EH (cell line): Measurements from ENCODE around the gene YTHDF1.

ENCODE experiments used
- DNase-seq: peaks from one replicate; pipeline ENCODE4 v3.0.0-alpha.2; 2015; ENCODE audit warnings: low read depth

Gene YTHDF1

GRCh38 chr20:63216041-63216848 lies at the start of gene YTHDF1:
Gene YTHDF1 (minus strand): TSS chr20:63216131. CDS start chr20:63215892, 239 bp downstream.
- DNase-seq, result peak; percentile 93

DNA sequence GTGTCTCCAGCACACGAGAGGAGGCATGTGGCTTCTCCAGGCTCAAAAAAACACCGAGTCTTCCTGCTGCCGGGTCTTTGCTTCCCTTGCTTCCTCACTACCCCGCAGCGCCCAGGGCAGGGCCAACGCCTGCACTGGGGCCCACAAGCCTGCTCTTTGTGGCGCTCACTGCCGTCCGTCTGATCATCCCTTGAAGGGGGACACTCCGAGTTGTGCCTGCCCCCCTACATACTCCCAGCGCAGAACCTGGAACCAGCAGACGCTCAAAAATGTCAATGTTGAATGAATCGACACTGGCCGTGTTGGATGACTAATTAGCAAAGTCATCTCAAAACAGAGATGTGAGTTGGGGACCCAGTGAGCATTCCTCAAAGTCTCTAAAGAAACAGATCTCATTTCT lies 48.6 kb upstream of the YTHDF1 start:
- DNase-seq, result no peak

DNA sequence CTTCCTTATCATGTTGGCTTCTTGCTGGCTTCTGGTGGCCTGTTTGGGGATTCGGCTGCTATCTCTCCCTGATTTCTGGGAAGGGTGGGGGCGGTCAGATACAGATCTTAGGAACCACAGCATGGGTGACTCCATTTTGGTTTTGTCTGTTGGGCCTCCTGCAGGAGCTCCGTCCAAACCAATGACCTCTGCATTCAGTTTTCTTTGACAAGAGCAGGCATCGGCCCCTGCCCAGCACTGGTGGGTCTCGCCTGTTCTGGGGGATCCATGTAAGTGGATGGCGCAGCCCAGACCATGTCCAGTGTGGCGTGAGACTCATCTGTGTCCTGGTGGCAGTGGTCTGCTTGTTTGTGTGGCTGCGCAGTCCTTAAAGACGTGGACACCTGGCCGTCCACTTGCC lies 48.1 kb upstream of the YTHDF1 start:
- DNase-seq, result no peak

DNA sequence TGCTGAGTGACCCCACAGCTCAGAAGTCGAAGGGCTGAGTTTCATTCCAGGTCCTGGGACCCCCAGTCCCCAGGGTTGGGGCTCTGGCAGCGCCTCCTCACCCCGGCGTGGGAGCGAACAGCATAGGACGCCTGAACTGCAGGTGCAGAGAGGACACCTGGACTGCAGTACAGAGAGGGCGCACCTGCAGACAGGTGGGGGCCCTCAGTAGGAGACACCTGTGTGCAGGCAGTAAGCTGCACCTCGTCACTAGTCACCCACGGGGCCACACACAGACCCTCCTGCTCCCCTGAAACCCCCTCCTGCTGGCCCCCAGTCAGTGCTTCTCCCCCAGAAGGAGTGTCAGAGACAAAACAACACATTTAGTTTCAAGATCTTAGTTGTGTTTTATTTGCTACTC lies 46.9 kb upstream of the YTHDF1 start:
- no peak for DNase-seq

DNA sequence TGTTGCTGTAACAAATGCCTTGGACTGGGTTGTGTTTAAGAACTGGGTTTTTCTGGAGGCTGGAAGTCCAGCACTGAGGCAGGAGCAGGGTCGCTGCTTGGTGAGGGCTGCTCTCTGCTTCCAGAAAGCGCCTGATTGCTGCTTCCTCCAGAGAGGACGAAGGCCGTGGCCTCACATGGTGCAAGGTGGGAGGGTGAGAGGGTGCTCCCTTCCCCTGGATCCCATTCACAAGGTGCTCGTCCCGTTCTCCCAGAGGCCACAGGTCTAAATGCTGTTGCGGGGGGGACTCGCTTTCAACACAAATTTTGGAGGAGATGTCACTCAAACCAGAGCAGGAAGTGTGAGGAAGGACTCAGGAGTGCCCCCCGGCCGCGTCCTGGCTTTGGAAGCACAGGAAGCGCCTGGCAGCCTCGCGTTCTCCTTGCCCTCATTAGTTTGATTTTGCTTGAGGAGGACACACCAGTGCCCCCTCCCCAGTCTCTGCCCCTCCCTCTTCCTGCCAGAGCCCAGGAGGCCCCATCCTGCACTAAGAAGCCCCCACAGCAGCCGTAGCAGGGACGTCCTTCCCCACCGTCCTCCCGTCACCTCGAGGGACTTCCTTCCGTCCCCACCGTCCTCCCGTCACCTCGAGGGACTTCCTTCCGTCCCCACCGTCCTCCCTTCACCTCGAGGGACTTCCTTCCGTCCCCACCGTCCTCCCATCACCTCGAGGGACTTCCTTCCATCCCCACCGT lies 46.0 kb upstream of the YTHDF1 start:
- no peak for DNase-seq

DNA sequence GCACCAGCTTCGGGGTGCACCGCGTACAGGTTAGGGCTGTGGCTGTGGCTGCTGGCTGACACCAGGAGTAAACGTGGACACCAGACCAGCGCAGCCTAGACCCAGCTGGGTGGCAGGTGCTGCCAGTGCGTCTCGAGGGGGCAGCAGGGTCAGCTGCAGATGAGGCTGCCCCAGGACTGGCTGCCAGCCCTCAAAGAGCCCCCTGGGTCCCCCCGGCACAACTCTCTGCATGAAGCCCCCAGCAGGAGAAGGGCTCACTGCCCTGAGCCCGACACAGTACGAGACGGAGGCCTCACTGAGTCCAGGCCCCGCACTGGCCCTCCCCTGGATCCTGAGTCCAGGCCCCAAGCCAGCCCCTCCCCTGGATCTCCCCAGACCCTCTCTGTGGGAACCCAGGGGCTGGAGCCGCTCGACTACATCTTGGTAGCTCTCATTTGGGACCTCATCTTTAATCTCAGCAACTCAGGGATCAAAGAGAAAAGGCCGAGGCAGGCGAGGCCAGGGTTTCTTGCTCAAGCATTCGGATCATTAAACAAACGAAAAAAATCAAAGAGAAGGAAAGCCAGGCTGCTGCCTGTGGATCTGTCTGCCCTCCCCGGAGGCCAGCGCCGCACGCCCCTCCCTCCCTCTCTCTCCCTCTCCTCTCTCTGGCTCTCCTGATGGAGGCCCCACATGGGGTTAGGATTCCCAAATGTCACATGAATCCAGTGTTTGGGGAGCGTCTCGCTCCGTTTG lies 45.3 kb upstream of the YTHDF1 start:
- DNase-seq, result no peak

DNA sequence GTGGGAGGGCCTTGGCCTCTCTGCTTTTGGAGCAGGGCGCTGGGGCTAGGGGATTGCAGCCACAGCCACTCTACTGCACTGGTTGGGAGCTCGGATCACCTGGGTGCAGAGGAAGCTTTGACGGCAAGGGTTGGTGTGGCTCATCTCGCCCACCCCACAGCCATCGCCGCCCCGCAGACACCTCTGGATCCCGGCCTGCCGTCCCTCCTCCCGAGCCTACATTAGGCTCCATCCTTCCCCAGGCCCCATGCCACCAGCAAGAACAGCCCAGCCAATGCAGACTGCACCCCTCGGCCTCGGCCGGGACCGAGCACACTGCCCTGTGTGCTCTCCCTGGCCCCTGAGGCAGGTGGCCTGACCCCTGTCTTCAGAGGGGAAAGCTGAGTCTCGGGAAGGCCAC lies 44.6 kb upstream of the YTHDF1 start:
- DNase-seq, result no peak

DNA sequence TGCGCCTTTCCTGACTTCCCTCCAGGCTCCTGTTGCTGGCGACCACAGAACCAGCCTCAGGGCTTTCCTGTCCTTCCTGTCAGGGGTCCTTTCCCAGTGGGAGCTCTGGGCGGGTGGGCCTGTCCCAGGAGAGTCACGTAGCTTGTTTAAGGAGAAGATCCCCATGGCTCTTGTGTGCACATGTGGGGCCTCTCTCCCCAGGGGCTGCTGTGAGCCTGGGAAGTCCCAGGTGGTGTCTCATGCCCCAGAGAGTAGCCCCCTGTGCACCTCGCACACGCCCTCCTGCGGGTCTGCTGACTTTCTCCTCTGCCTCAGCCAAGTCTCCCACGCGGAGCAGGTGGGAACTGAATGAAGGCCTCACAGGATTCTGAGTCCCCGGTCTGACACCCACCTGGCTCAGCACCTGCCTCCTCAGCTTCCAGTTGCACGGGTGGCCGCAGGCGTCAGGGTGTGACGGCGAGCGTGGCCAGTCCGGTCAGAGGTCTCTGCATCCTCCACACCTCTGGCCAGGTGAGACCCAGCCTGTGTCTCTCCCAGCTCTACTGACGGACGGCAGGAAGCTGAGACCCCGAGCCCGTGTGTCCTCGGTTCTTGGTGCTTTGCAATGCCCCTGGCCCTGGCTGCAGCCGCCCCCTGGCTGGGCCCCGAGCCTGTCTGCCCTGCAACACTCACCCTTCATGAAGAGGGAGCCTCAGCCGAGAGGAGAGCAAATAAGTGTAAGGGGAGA lies 44.0 kb upstream of the YTHDF1 start:
- DNase-seq, result no peak

- peak; percentile 38 for DNase-seq
Observed at GRCh38 chr20:63258781-63259180, 42.9 kb upstream of the YTHDF1 start.

GRCh38 chr20:63257629-63258028 lies 41.7 kb upstream of the YTHDF1 start:
- no peak for DNase-seq

DNA sequence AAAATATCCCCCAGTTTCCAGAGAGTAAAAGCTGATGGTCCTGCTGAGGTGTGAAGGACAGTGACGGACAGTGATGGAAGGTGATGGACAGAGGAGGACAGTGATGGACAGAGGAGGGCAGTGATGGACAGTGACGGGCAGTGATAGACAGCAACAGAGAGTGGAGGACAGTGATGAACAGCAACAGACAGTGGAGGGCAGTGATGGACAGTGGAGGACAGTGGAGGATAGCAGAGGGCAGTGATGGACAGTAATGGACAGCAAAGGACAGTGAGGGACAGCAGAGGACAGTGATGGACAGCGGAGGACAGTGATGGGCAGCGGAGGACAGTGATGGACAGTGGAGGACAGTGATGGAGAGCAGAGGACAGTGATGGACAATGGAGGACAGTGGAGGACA lies 41.0 kb upstream of the YTHDF1 start:
- DNase-seq, result no peak

GRCh38 chr20:63255931-63256704 lies 40.2 kb upstream of the YTHDF1 start:
- DNase-seq, result no peak

DNA sequence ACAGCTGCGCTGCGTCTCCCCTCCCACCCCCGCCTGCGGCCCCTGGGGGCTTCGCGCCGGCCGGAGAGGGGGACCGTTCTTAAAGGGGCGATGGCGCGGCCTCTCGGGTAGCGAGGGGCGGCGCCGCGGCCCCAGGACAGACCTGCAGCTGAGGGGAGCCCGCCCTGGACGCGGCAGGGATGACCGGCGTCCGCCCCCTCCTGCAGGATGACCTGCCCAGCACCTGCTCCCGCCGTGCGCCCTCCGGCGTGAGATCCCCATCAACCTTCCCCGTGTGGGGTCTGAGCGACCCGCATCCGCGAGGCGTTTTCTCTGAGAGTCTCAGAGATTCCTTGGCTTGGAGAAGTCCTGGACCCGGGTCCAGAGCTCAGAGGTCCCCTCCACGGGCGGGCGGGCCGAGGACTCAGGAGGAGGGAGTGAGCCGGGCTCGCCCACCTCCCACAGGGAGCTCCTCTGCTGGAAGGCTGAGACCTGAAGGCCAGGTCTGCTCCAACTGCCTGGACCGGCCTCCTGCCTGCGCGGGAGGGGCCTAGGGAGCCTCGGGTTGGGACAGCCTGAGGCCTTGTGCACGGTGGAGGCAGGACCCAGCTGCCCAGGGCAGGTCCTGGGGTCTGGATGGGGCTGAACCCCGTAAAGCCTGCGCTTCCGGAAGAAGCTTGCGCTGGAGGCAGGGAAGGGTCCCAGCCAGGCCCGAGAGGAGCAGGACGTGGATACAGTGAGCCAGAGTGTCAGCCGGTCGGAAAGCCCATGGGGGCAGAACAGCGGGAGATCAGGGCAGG lies 38.9 kb upstream of the YTHDF1 start:
- no peak for DNase-seq

DNA sequence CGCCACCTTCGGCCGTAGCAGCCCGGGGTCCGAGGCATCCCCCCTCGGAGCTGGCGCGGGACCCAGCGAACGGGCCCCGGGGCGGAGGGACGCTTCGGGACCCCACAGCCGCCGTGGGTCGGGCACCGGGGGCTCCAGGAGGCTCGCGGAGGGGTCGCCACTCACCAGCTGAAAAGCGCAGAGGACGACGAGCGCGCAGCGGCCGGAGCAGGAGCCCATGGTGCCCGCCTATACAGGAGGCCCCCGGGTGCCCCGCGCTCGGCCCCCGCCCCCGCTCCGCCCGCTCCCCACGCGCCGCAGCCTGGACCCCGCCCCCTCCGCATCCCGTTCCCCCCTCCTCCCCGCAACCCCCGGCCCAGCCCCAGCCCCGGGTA lies 38.3 kb upstream of the YTHDF1 start, which contains the start of gene NKAIN4:
Gene NKAIN4 (minus strand): TSS at position 232 of the 374 bp plus-strand sequence. CDS start 13 bp downstream, at position 219.
- DNase-seq, result no peak

GRCh38 chr20:63253438-63254231 lies 37.7 kb upstream of the YTHDF1 start:
- no peak for DNase-seq

DNA sequence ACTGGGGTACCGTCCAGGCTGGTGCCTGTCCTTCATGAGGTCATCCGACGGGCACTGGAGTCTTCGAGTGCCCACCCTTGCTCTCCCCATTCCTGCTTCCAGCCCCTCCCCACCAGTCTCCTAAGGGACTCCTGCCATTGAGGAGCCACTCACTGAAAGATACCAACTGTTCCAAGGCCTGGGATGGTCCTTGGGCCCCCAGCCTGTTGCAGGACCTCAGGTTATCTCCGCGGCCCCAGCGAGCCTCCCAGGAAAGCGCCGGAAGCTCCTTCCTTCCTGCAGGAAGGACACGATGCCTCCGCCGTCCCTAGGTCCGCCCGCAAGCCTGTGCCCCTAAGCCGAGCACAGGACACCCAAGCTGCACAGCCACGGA lies 37.1 kb upstream of the YTHDF1 start:
- no peak for DNase-seq

DNA sequence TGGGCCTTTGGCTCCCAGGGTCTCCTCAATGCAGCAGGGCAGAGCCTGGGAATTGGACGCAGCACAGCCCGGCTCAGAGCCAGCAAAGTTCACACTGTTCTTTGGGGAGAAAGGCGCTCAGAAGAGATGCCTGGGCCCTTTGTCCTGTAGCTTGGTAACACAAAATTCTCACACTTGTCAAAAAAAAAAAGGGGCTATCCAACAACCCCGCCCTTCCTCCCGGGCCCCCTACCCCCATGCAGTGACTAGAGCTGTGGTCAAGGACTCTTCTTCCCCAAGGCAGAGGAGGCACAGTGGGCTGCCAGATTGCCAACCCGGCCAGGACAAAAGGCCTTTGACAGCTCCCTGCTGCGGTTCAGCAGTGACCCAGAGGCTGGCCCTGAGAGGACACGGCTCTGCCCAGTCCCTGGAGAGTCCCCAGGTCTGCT lies 36.4 kb upstream of the YTHDF1 start:
- DNase-seq, result no peak

- peak; percentile 33 for DNase-seq
Observed at GRCh38 chr20:63251350-63251749, 35.4 kb upstream of the YTHDF1 start.

DNA sequence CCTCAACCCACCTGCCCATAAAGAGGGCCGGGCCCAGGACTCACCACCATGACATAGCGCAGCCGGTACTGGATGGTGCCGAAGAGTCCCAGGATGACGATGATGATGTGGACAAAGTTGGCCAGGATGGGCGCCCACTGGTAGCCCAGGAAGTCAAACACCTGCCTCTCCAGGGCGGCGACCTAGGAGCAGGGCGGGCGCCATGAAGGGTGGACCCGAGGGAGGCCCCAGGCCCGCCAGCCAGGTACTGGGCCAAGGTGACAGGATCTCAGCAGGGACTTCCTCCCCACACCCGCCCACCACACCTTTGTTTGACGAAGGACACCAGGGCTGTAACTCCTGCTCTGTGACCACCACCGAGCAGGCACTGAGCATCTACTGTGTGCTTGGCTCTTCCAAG lies 34.0 kb upstream of the YTHDF1 start:
- DNase-seq, result no peak
